Measurements from ENCODE around the gene TMSB10. TPM values are rescaled to one million over a fixed set of nuclear protein-coding genes. Genes with fewer than 3 reads are reported as not detected.

TMSB10 gene
- total and polyA plus RNA-seq, 2 of the 13 experiments (the other 11 are each of a cell fraction or from before 2014, with no cell fraction given), result 665 to 708 TPM

- TF ChIP-seq MEIS2 (CRISPR knock-in tag; IDR thresholded peaks at IDR 0.05) (peak; percentile 96), MED13 (CRISPR knock-in tag; IDR thresholded peaks at IDR 0.05) (peak; percentile 49; the same call in 1 of the 2 replicates), ZBTB3 (CRISPR knock-in tag; IDR thresholded peaks at IDR 0.05; ENCODE audit: borderline replicate concordance, low read depth) (peak; percentile 97; the same call in 1 of the 2 replicates), RNF2 (conservative IDR thresholded peaks at IDR 0.05; ENCODE audit: low read depth) (peak; percentile 90), ZSCAN25 (CRISPR knock-in tag; IDR thresholded peaks at IDR 0.05) (peak; percentile 91), HDAC1 (CRISPR knock-in tag; IDR thresholded peaks at IDR 0.05) (peak; percentile 90), AHDC1 (CRISPR knock-in tag; IDR thresholded peaks at IDR 0.05; ENCODE audit: borderline replicate concordance) (no peak), ISL2 (CRISPR knock-in tag; IDR thresholded peaks at IDR 0.05) (peak; percentile 80), ARID5B (CRISPR knock-in tag; IDR thresholded peaks at IDR 0.05) (peak; percentile 95), KDM1A (CRISPR knock-in tag; IDR thresholded peaks at IDR 0.05) (peak; percentile 80; the same call in 1 of the 2 replicates), AGO2 (optimal IDR thresholded peaks at IDR 0.05; ENCODE audit: low read depth, low read length) (no peak), PRPF4 (IDR thresholded peaks at IDR 0.05; ENCODE audit: low read depth, low read length, poor library complexity, severe bottlenecking) (no peak), TEAD2 (CRISPR knock-in tag; IDR thresholded peaks at IDR 0.05) (no peak), RFX3 (CRISPR knock-in tag; IDR thresholded peaks at IDR 0.05) (0 out of 2 replicates have a peak, but pooled peaks have one; percentile 39), NFIC (IDR thresholded peaks at IDR 0.05; ENCODE audit: low read length) (peak; percentile 85; the same call in 1 of the 2 replicates), PPARG (CRISPR knock-in tag; conservative IDR thresholded peaks at IDR 0.05) (peak; percentile 74), DMTF1 (CRISPR knock-in tag; IDR thresholded peaks at IDR 0.05) (no peak), ZNF460 (CRISPR knock-in tag; IDR thresholded peaks at IDR 0.05; ENCODE audit: borderline replicate concordance) (peak; percentile 16; the same call in 1 of the 2 replicates)
Observed at GRCh38 chr2:84925724-84926376, 20.4 kb downstream of the TMSB10 start (continued).

All from HepG2 (cell line).